WTC11 (cell line): Measurements from ENCODE around the gene LY6G5B. TPM values are rescaled to one million over a fixed set of nuclear protein-coding genes. Genes with fewer than 3 reads are reported as not detected.
"Not testable (repeated sequence)": the region's sequence is repeated elsewhere in the genome, so short reads cannot be mapped to it uniquely, and the experiment has no call there.

Experiments
- ATAC-seq: fragments of 200-7000 bp; cut with Tn5 transposase; 2 replicates; pipeline ENCODE4 v1.10.0; 2021; ENCODE audit warnings: mild to moderate bottlenecking, moderate library complexity
- CTCF ChIA-PET: fragments of 300-600 bp; sonication (Branson Sonifier 250); formaldehyde crosslinking; loops from one replicate; lab custom pipeline; 2021; ENCODE audit warnings: antibody characterized with exemption; lab: Charles Lee
- POLR2A ChIA-PET: fragments of 350-600 bp; sonication (Branson Sonifier 250); formaldehyde crosslinking; loops from one replicate; lab custom pipeline; 2021; ENCODE audit warnings: antibody characterized with exemption; lab: Charles Lee
- DNase-seq: peaks from one replicate; pipeline ENCODE4 v3.0.0; 2021; ENCODE audit warnings: low spot score
- H3K27ac Mint-ChIP-seq: 2 replicates; pipeline ENCODE4 v1.8.0; 2021; ENCODE audit warnings: mixed read lengths
- H3K27me3 Mint-ChIP-seq: 2 replicates; pipeline ENCODE4 v1.8.0; 2021; ENCODE audit warnings: low read depth, mild to moderate bottlenecking, moderate library complexity, mixed read lengths
- H3K36me3 Mint-ChIP-seq: 2 replicates; pipeline ENCODE4 v1.8.0; 2021; ENCODE audit warnings: mixed read lengths
- H3K4me1 Mint-ChIP-seq: 2 replicates; pipeline ENCODE4 v1.8.0; 2022; ENCODE audit warnings: mixed read lengths
- H3K4me3 Mint-ChIP-seq: 2 replicates; pipeline ENCODE4 v1.8.0; 2021; ENCODE audit warnings: mild to moderate bottlenecking, moderate library complexity, mixed read lengths
- H3K9me3 Mint-ChIP-seq: 2 replicates; pipeline ENCODE4 v1.8.0; 2021; ENCODE audit warnings: mixed read lengths
- E2F1 ChIP-seq: sonication (generic); formaldehyde crosslinking; IDR thresholded peaks from 2 replicates; pipeline ENCODE4 v1.8.0; 2022; ENCODE audit warnings: mild to moderate bottlenecking, missing genetic modification reagents
- MXD4 ChIP-seq: fragments of 250-450 bp; sonication (Bioruptor Pico); IDR thresholded peaks from 2 replicates; pipeline ENCODE4 v1.8.0; 2021; ENCODE audit warnings: mild to moderate bottlenecking, moderate library complexity, borderline replicate concordance
- MYBL2 ChIP-seq: sonication (generic); formaldehyde crosslinking; IDR thresholded peaks from 2 replicates; pipeline ENCODE4 v1.8.1; 2023; ENCODE audit warnings: mild to moderate bottlenecking, moderate library complexity, missing genetic modification reagents
- NR1H2 ChIP-seq: sonication (generic); formaldehyde crosslinking; IDR thresholded peaks from 2 replicates; pipeline ENCODE4 v1.9.0; 2021; ENCODE audit warnings: mild to moderate bottlenecking, moderate library complexity, missing genetic modification reagents
- NR3C1 ChIP-seq: sonication (generic); formaldehyde crosslinking; conservative IDR thresholded peaks from 2 replicates; pipeline ENCODE4 v1.8.1; 2023; ENCODE audit warnings: low read depth, mild to moderate bottlenecking, missing genetic modification reagents
- OVOL2 ChIP-seq: fragments of 250-450 bp; sonication (Bioruptor Pico); IDR thresholded peaks from 2 replicates; pipeline ENCODE4 v1.9.0; 2021; ENCODE audit warnings: mild to moderate bottlenecking, borderline replicate concordance
- PRDM15 ChIP-seq: sonication (generic); formaldehyde crosslinking; IDR thresholded peaks from 2 replicates; pipeline ENCODE4 v1.8.0; 2022; ENCODE audit warnings: missing genetic modification reagents
- SMAD3 ChIP-seq: sonication (generic); formaldehyde crosslinking; IDR thresholded peaks from 2 replicates; pipeline ENCODE4 v1.8.0; 2022; ENCODE audit warnings: missing genetic modification reagents, mild to moderate bottlenecking, borderline replicate concordance
- SMAD4 ChIP-seq: sonication (generic); formaldehyde crosslinking; IDR thresholded peaks from 2 replicates; pipeline ENCODE4 v1.8.0; 2022; ENCODE audit warnings: mild to moderate bottlenecking, missing genetic modification reagents
- SOX15 ChIP-seq: fragments of 250-450 bp; sonication (Bioruptor Pico); IDR thresholded peaks from 2 replicates; pipeline ENCODE4 v1.9.0; 2021; ENCODE audit warnings: mild to moderate bottlenecking
- ZNF121 ChIP-seq: sonication (generic); formaldehyde crosslinking; IDR thresholded peaks from 2 replicates; pipeline ENCODE4 v1.8.0; 2023; ENCODE audit warnings: missing genetic modification reagents
- ZNF138 ChIP-seq: sonication (generic); formaldehyde crosslinking; conservative IDR thresholded peaks from 2 replicates; pipeline ENCODE4 v1.8.1; 2022; ENCODE audit warnings: mild to moderate bottlenecking, moderate library complexity, missing genetic modification reagents
- ZNF532 ChIP-seq: fragments of 250-450 bp; sonication (Bioruptor Pico); IDR thresholded peaks from 2 replicates; pipeline ENCODE4 v1.9.0; 2021; ENCODE audit warnings: mild to moderate bottlenecking, borderline replicate concordance
- total RNA-seq: library from RNA; stranded (reverse); gene quantifications from 3 replicates; pipeline ENCODE4 v1.2.3, GENCODE V29; 2021
- TF ChIP-seq, protein P1 (sequence below): sonication (generic); formaldehyde crosslinking; IDR thresholded peaks from 2 replicates; pipeline ENCODE4 v1.8.1; 2022; ENCODE audit warnings: missing genetic modification reagents, borderline replicate concordance
- TF ChIP-seq, protein P2 (sequence below): sonication (generic); formaldehyde crosslinking; conservative IDR thresholded peaks from 2 replicates; pipeline ENCODE4 v1.8.1; 2022; ENCODE audit warnings: mild to moderate bottlenecking, missing genetic modification reagents

Gene LY6G5B
- total RNA-seq, 1 experiment from 2014 or later = 15.7 TPM

- TF ChIP-seq PRDM15 (CRISPR knock-in tag) = no peak
- TF ChIP-seq, all 79 proteins: peak for 0
These were observed 38.4 kb downstream of the LY6G5B start (continued) for GRCh38 chr6:31708224-31708623.

GRCh38 chr6:31709157-31709556, 39.4 kb downstream of the LY6G5B start:
- H3K4me3 Mint-ChIP-seq, POLR2A ChIA-PET, H3K36me3 Mint-ChIP-seq, H3K27me3 Mint-ChIP-seq, H3K9me3 Mint-ChIP-seq, ATAC-seq, DNase-seq, H3K27ac Mint-ChIP-seq: not testable (repeated sequence)
- CTCF ChIA-PET = interaction anchor here (0.7 kb wide), 1 partner anchor 12 kb away, joined by 3 read pairs; no protein-coding TSS in a partner anchor
- H3K4me1 Mint-ChIP-seq = peaks cover 21% of the 10 kb centered on the region

- Mint-ChIP-seq H3K4me3 (no peak overlapping the region), H3K9me3 (no peaks in the 10 kb centered on the region), H3K36me3 (no peaks in the 10 kb centered on the region), H3K27me3 (peaks cover 7% of the 10 kb centered on the region; the same call in 1 of the 2 replicates), H3K4me1 (peaks cover 27% of the 10 kb centered on the region), H3K27ac (no peak overlapping the region)
- DNase-seq (no peak), ATAC-seq (no peak)
- ChIA-PET POLR2A (no interaction called here), CTCF (interaction anchor here (0.8 to 1.1 kb wide), 3 partner anchors 19 to 62 kb away, joined by 3 to 4 read pairs (median 3); no protein-coding TSS in a partner anchor)
- no peak for TF ChIP-seq MYBL2
These were observed 40.9 kb downstream of the LY6G5B start for GRCh38 chr6:31710523-31711219.

- POLR2A ChIA-PET = no interaction called here
- ATAC-seq (no peak), DNase-seq (no peak)
- peaks cover 27% of the 10 kb centered on the region for H3K4me1 Mint-ChIP-seq
- no peak overlapping the region for H3K4me3 Mint-ChIP-seq
- no peaks in the 10 kb centered on the region for H3K36me3 Mint-ChIP-seq
- H3K27me3 Mint-ChIP-seq = peaks cover 7% of the 10 kb centered on the region; the same call in 1 of the 2 replicates
- TF ChIP-seq, protein P1, sequence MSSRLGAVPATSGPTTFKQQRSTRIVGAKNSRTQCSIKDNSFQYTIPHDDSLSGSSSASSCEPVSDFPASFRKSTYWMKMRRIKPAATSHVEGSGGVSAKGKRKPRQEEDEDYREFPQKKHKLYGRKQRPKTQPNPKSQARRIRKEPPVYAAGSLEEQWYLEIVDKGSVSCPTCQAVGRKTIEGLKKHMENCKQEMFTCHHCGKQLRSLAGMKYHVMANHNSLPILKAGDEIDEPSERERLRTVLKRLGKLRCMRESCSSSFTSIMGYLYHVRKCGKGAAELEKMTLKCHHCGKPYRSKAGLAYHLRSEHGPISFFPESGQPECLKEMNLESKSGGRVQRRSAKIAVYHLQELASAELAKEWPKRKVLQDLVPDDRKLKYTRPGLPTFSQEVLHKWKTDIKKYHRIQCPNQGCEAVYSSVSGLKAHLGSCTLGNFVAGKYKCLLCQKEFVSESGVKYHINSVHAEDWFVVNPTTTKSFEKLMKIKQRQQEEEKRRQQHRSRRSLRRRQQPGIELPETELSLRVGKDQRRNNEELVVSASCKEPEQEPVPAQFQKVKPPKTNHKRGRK = no peak
- no peak for TF ChIP-seq SMAD3 (CRISPR knock-in tag)
- TF ChIP-seq ZNF121 (CRISPR knock-in tag) = no peak
- H3K9me3 Mint-ChIP-seq = no peaks in the 10 kb centered on the region
- H3K27ac Mint-ChIP-seq = no peak overlapping the region
- CTCF ChIA-PET = interaction anchor here (0.8 to 1.1 kb wide), 3 partner anchors 18 to 62 kb away, joined by 3 to 4 read pairs (median 3); no protein-coding TSS in a partner anchor
These were observed 41.5 kb downstream of the LY6G5B start for GRCh38 chr6:31711233-31711632.

- CTCF ChIA-PET = interaction anchor here (0.8 to 1.4 kb wide), 4 partner anchors 9 to 131 kb away, joined by 3 read pairs; partner anchors contain the start of genes ABHD16A and HSPA1B
- ATAC-seq (no peak), DNase-seq (no peak)
- peaks cover 29% of the 10 kb centered on the region for H3K4me1 Mint-ChIP-seq
- no peak overlapping the region for H3K4me3 Mint-ChIP-seq
- POLR2A ChIA-PET = no interaction called here
- no peaks in the 10 kb centered on the region for H3K36me3 Mint-ChIP-seq
- no peaks in the 10 kb centered on the region for H3K9me3 Mint-ChIP-seq
- H3K27me3 Mint-ChIP-seq = no peaks in the 10 kb centered on the region; the same call in 1 of the 2 replicates
- H3K27ac Mint-ChIP-seq = no peak overlapping the region
- TF ChIP-seq MXD4 (CRISPR knock-in tag) = no peak
- TF ChIP-seq SOX15 (CRISPR knock-in tag) = no peak
- TF ChIP-seq, protein P2, sequence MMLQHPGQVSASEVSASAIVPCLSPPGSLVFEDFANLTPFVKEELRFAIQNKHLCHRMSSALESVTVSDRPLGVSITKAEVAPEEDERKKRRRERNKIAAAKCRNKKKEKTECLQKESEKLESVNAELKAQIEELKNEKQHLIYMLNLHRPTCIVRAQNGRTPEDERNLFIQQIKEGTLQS = no peak
- TF ChIP-seq E2F1 = no peak
- TF ChIP-seq OVOL2 = no peak
- TF ChIP-seq ZNF532 = no peak
- TF ChIP-seq NR1H2 (CRISPR knock-in tag) = no peak
- TF ChIP-seq ZNF138 (CRISPR knock-in tag) = no peak
- no peak for TF ChIP-seq NR3C1 (CRISPR knock-in tag)
- no peak for TF ChIP-seq SMAD4 (CRISPR knock-in tag)
These were observed 42.5 kb downstream of the LY6G5B start for GRCh38 chr6:31712296-31712695.
